ENCODE results near the gene ADAMTS18.

Gene ADAMTS18

DNA sequence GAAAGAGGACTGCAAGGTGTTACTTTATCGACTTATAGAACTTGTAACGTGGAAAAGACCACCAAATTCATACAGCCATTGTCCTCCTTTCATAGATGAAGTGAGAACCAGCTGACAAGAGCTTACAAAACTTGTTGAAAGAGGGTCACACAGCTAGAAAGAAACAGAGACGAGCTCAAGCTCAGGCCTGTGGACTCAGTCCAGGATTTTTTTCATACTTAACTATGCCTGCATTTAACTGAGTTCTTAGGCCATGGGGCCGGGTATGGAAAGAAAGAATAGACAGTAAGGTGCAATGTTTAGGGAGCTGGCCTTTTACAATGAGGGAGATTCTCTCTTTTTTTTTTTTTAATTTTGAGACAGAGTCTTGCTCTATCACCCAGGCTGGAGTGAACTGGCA, 106.1 kb downstream of the ADAMTS18 start:
- no peak for DNase-seq (ENCODE audit: low spot score)

DNA sequence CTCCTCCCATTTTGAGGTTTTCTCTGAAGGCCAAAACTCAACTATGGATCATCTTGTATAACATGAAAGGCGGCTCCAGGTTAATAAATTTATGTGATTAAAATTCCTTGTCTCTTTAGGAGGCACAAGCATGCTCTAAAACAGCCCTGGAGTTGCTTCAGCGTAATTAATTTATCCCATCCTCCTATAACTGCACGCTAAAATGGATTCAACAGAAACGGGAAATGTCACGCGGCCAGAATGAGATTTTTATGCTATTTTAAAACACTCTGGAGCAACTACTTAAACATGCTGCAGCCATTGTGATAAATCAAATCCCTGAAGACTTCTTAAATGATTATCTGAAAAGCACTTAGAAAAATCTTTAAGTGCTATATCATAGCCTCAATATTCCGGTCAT, 106.6 kb downstream of the ADAMTS18 start:
- DNase-seq (ENCODE audit: low spot score), result no peak

DNA sequence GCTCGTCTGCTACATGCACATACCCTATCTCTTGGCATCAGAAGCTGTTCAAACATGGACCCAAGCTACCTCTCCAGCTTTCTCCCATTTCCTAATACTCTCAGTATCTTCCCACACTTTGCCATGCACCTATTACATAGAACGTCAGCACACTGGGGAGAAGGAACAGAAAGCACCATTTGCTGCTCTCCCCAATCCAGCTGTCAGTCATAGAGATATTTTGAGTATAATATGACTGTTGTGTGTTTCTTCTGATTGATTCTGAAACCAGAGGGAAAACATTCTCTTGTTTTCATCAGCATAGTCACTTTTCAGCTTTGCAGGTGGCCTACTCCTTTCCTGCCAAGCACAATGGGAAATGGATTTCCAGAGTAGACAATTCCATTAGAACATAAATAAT, 107.1 kb downstream of the ADAMTS18 start:
- DNase-seq (ENCODE audit: low spot score), result no peak

GRCh38 chr16:77324729-77325128, 110.1 kb downstream of the ADAMTS18 start:
- no peak for DNase-seq (ENCODE audit: low spot score)

DNA sequence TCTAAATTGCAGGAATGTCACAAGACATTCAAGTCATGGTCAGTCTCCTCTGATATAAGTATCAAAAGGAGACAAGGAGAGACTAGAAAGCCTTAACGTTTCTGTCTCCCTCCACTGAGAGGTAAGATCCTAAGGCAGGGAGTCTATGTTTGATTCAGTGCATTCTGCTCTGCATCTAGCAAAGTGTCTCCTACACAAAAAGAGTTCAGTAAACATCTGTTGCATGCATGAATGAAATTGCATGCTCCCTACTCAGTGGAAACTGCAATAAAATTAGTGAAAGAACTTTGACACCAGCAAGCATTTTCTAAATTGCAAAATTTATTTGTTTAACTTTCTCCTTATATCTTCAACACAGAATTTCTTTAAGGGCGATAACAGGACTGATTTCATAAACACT, 111.1 kb downstream of the ADAMTS18 start:
- no peak for DNase-seq (ENCODE audit: low spot score)

- DNase-seq (ENCODE audit: low spot score), result no peak
Measured at GRCh38 chr16:77322757-77323156, 112.1 kb downstream of the ADAMTS18 start.

GRCh38 chr16:77317059-77317458, 117.8 kb downstream of the ADAMTS18 start:
- DNase-seq (ENCODE audit: low spot score), result no peak

- no peak for DNase-seq (ENCODE audit: low spot score)
Measured at GRCh38 chr16:77310877-77311276, 124.0 kb downstream of the ADAMTS18 start.

DNA sequence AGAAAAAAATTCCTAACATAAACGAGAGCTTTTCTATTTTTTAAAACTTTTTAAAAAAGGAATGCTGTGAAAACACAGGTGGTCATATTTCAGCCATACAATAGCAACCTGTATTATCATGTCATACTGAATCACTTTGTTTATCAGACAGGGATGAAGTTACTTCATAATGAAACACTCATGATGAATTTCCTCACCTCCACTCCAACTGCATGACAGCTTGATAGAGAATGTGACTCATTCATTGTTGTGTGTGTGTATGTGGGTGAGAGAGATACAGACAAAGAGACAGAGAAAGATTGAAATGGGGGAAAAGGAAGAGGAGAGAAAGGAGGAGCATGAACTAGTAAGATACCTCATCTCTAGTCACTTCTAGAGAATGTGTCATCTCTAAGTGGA, 126.7 kb downstream of the ADAMTS18 start:
- no peak for DNase-seq (ENCODE audit: low spot score)

GRCh38 chr16:77307426-77308162, 127.2 kb downstream of the ADAMTS18 start:
- no peak for DNase-seq (ENCODE audit: low spot score)

- no peak for DNase-seq (ENCODE audit: low spot score)
Measured at GRCh38 chr16:77306075-77306474, 128.8 kb downstream of the ADAMTS18 start.

GRCh38 chr16:77304877-77305276, 130.0 kb downstream of the ADAMTS18 start:
- DNase-seq (ENCODE audit: low spot score), result no peak

DNA sequence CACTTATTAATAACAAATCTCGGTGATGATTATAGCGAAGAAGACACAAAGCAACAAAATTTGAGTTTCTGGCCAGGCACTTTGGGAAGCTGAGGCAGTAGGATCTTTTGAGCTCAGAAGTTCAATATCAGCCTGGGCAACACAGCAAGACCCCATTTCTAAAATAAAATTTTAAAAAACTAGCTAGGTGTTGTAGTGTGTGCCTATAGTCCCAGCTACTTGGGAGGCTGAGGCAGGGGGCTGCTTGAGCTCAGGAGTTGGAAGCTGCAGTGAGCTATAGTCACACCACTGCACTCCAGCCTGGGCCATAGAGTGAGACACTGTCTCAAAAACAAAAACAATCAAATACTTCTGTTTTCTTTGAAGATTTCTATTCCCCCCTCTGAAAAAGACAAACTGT, 130.7 kb downstream of the ADAMTS18 start:
- DNase-seq (ENCODE audit: low spot score), result no peak

GRCh38 chr16:77302674-77303073, 132.2 kb downstream of the ADAMTS18 start:
- DNase-seq (ENCODE audit: low spot score), result no peak

DNA sequence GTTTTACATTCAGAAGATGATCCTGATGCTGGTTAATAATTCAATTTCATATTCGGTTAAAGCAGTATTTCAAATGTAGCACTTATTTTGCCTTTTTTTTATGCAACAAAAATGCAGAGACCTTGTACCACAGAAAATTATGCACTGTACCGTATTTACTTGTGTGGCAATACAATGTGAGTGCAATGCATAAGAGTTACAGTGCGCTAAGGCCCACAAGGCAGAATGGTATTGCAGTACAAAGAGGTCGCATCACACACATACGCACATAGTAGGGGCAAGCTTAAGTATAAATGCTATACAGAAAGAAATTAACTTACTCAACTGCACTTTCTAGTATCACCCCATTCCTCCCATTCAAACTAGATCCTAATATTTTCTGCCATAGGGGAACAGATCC, 132.6 kb downstream of the ADAMTS18 start:
- DNase-seq (ENCODE audit: low spot score), result no peak

GRCh38 chr16:77300256-77300655, 134.6 kb downstream of the ADAMTS18 start:
- no peak for DNase-seq (ENCODE audit: low spot score)

- no peak for DNase-seq (ENCODE audit: low spot score)
Measured at GRCh38 chr16:77299395-77299794, 135.4 kb downstream of the ADAMTS18 start.

DNA sequence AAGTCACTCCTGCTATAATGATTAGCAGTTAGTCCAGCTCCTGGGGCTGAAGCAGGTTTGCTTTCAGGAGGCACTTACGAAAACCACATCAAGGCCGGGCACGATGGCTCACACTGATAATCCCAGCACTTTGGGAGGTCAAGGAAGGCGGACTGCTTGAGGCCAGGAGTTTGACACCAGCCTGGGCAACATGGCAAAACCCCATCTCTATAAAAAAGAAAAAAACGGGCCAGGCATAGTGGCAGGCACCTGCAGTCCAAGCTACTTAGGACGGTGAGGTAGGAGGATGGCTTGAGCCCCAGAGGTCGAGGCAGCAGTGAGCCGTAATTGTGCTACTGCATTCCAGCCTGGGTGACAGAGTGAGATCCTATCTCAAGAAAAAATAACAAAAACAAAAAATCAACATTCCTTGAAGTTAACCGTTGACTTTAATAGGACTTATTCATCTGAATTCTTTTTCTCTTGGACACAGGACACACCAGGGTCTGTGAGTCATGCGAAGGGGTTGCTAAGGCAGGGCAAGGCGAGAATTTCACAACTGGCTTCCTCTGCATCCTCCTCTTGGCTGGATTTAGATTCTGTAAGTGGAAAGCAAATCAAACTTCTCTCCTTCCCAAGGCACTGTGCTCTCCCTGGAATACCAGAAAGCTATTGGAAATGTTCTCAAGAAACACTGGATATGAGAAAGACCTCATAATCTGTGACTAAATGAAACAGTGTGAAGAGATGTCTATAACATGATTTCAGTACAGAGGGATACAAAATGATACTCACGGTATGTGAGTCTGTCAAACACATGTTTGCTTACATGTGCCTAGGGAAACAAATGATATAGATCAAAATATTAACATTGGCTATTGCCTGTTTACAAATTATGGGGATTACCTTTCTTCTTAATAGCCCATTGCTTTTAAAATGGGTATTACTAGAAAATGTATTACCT, 136.1 kb downstream of the ADAMTS18 start:
- DNase-seq (ENCODE audit: low spot score), result no peak

- no peak for DNase-seq (ENCODE audit: low spot score)
Measured at GRCh38 chr16:77297996-77298395, 136.8 kb downstream of the ADAMTS18 start.

DNA sequence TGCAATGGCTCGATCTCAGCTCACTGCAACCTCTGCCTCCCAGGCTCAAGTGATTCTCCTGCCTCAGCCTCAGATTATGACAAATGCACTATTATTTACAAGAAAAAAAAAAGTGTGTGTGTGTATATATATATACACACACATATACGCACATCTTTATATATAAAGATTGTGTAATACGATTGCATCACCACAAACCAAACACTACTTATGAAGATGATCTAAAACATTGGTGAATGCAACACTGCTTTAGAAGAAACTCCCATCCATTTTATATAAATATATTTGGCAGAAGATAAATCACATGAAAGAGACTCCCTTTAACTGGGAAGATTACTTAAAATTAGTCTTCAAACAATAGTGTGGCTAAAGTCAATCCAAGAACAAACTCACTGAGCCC, 138.9 kb downstream of the ADAMTS18 start:
- DNase-seq (ENCODE audit: low spot score), result no peak

DNA sequence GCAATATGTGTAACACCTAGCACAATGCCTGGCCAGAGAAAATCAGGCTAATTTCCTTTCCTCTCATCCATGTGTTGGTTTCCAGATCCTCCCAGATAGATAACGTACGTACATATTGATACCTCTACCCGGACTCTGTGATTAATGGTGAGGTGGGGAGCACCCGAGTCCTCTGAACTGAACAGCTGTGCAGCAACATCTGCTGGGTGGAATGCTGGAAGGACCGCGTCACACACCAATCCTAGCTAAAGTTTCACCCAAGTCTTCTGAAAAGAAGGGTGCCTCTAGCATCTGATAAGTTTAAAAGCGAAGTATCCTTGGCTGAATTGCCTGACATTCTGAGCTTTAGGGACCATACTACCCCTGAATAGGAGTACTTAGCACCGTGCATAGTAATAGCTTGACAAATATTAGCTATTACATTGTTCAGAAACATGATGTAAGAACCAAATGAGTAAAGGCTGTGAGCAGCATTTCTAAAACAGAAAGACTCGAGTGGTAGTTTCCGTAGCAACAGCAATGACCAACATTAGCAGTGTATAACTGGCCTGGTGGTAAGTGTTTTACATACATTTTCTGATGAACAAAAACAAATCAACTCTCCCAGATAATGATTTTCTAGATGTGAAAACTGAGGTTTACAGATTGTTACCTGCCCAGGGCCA, 144.3 kb downstream of the ADAMTS18 start:
- no peak for DNase-seq (ENCODE audit: low spot score)

GRCh38 chr16:77289331-77289809, 145.5 kb downstream of the ADAMTS18 start:
- no peak for DNase-seq (ENCODE audit: low spot score)

- no peak for DNase-seq (ENCODE audit: low spot score)
Measured at GRCh38 chr16:77288222-77288621, 146.6 kb downstream of the ADAMTS18 start.

All from globus pallidus (tissue), 1 donor.